Neural progenitor cell (in vitro differentiated cells): ENCODE results near the gene PNMA6E.

Experiments
- CTCF ChIP-seq: fragments of 200-600 bp; sonication (generic); IDR thresholded peaks from 2 replicates; pipeline ENCODE4 v1.5.1; 2017; ENCODE audit warnings: antibody characterized with exemption, mild to moderate bottlenecking
- EZH2 ChIP-seq: fragments of 200-600 bp; sonication (generic); IDR thresholded peaks from 2 replicates; pipeline ENCODE4 v1.6.1; 2017; ENCODE audit warnings: antibody characterized with exemption, mild to moderate bottlenecking, moderate library complexity
- EZH2phosphoT487 ChIP-seq: fragments of 200-600 bp; sonication (generic); IDR thresholded peaks from 2 replicates; pipeline ENCODE4 v1.6.1; 2017; ENCODE audit warnings: antibody characterized with exemption

GRCh38 chrX:153410888-153411254, 9.7 kb upstream of the PNMA6E start:
- TF ChIP-seq CTCF (no peak), EZH2 (no peak), EZH2phosphoT487 (no peak)
